LNCaP clone FGC (cell line): Measurements from ENCODE around the gene INTS3.

Source experiments
- DNase-seq: peaks from one replicate; pipeline ENCODE4 v3.0.0-alpha.2; 2011; ENCODE audit warnings: low read depth
- H3K4me3 ChIP-seq: 2 replicates; pipeline ENCODE4 v1.5.1; 2011; ENCODE audit warnings: mild to moderate bottlenecking, low read depth, low read length, control low read depth
- CTCF ChIP-seq: IDR thresholded peaks from 2 replicates; pipeline ENCODE4 v1.5.1; 2012; ENCODE audit warnings: mild to moderate bottlenecking; ENCODE audit not compliant: control insufficient read depth, insufficient read depth; ENCODE audit errors: extremely low read depth

The INTS3 gene

DNA sequence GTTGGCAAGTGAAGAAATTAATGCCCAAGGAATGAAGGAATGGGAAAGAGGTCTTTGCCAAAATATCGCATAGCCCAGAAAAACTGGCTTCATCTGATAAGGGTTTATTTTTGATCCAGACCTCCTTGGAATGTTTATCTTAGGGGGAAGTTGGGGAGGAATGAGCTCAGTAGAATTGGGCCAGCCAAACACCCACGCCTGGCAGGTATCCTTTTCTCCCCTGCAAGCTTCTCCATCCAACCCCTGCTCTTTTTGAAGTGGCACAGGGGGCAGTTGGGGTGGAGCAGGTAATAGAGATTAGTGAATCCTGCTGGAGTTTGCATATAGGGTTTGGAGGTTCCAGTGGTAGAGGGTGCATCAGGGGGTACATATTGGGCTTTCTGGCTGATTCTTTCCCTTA, 21.1 kb downstream of the INTS3 start:
- H3K4me3 ChIP-seq: no peak overlapping the region
- TF ChIP-seq CTCF: no peak
- no peak for DNase-seq

DNA sequence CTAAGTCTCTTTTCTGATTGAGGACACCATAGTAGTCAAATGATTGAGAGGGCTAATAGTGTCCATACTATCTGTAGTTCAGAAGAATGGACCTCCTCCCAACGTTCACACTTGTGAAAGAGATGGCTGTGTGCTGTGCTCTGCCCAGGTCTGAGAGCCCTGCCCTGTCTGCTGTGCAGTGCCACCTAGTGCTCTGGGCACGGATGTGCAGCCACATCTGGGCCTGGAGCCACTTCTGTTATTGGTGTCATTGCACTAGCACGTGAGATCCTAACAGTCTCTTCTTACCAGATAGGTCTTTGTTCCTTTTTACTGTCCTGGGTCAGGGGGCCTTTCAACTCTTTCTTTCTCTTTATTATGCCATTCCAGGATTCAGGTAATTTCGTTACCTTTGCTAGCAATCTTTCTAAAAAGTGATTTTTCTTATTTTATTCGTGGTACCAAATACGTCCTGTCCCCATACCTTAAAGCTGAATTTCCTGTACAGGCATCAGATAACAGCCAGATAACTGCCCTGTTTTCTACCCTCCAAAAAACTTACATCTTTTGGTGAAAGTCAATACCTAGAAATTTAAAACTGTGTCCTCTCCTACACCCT, 21.7 kb downstream of the INTS3 start:
- peak; percentile 61 for DNase-seq
- peak; percentile 99 for TF ChIP-seq CTCF
- no peak overlapping the region for H3K4me3 ChIP-seq

DNA sequence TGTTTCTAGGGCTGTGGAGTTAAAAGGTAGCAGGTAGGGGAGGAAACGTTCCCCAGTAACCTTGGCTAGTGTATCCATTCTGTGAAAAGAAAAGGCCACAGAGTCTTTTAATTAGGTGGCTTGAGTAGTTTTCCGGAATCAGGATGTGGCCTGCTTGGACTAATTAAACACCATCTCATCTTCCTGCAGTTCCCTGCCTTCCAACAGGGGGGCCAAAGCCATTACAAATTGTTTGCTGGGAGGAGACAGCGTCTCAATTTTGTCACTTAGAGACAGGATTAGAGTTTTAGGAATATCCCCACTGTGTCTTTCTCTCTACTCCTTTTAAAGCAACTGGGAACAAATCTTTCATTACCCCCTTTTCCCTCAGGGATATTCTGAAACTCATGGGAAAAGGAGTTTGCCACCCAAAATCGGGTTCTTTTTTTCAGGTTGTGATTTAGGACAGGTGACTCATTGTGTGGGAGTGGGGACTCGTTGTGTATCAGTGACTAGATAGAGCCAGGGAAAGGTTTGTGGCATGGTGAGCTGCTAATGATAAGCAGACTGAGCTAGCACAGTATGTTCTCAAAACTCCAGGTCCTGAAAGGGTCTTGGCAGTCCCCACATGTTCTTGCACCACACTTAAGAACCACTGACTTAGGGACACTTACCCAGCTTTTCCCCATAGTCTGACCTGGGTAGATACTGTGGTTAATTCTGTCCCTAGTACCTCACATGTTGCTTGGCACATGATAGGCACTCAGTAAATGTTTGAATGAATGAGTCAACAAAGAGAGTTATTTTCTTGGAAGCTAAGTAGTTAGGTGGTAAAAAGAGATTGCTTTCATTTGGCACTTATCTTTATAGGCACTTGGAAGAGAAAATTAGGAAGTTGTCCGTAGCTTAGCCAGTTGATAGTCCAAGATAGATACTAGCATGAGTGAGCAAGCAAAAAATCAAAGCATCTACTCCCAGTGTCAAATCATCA, 22.5 kb downstream of the INTS3 start:
- DNase-seq: peak; percentile 49

DNA sequence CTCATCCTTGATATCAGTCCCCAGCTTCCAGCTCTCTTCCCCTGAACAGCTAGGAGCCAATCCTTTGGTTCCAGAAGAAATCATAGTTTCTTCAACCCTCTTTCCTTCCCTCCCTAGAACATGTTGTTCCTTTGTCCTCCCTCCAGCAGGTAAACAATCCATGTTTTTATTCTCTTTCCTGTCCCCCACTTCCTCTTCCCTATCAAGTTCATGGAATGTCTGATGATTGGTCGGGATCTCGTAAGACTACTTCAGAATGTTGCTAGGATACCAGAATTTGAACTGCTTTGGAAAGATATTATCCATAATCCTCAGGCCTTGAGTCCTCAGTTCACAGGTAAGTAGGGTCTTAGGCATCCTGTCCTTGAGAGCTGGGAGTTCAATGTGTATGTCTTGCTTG, 24.2 kb downstream of the INTS3 start:
- DNase-seq: no peak
- no peak for TF ChIP-seq CTCF
- H3K4me3 ChIP-seq: no peak overlapping the region

More for the DNA sequence above, 22.5 kb downstream of the INTS3 start:
- 0 out of 2 replicates have a peak, but pooled peaks have one; percentile 7 for TF ChIP-seq CTCF
- no peak overlapping the region for H3K4me3 ChIP-seq

DNA sequence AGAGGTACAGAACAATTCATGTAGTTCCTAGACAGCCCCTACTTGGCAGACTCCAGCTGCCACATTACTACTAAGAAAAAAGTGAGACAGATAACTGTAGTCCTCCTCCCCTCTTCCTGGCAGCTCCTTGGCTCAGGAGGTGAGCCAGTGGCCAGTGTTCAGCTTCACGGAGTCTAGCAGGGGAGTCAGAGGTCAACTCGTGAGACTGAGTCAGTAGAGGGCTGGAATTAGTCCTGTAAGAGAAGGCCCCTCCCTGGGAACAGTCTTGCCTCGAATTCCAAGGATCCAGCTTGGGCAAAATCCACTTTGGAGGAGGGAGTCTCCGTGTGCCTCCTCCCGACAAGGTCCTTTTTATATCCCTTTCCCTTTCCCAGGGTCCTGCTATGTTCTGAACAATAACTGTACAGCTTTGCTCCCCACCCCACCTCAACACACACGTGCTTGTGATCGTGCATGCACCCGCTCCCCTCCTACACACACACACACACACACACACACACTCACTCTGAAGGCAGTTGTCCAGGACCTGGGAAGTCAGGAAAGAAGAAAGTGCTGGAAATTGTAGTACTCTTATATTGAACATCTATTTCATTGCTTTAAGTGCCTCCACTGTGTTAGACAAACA, 24.8 kb downstream of the INTS3 start:
- no peak for TF ChIP-seq CTCF
- H3K4me3 ChIP-seq: no peak overlapping the region
- DNase-seq: no peak

- no peak for TF ChIP-seq CTCF
Measured at GRCh38 chr1:153754266-153754665, 26.4 kb downstream of the INTS3 start.

More at GRCh38 chr1:153754266-153754665, 26.4 kb downstream of the INTS3 start:
- no peak overlapping the region for H3K4me3 ChIP-seq
- DNase-seq: no peak
